Activated T-helper 1 cell treated with anti-CD3 and anti-CD28 coated beads, Interleukin-2, amount 50 U/mL, for 16 hours (primary cell): ENCODE measurements around the gene ICAM4.
"Not testable (repeated sequence)": the region's sequence is repeated elsewhere in the genome, so short reads cannot be mapped to it uniquely, and the experiment has no call there.

Experiments used
- DNase-seq, 2 donors: peaks; one replicate each; pipeline ENCODE4 v3.0.0-alpha.2; 2020; ENCODE audit warnings: low read depth in 1 of 2, low spot score in 1 of 2

ICAM4 gene

GRCh38 chr19:10336725-10337124 is 50.0 kb downstream of the ICAM4 start:
- DNase-seq, result not testable (repeated sequence)
